Dermis microvascular lymphatic vessel endothelial cell (primary cell): ENCODE measurements around the gene FOSB. TPM values are rescaled to one million over a fixed set of nuclear protein-coding genes. Genes with fewer than 3 reads are reported as not detected.
A peak's percentile ranks its signal among the peaks of the same experiment; 100 is the strongest.

Experiments used
- DNase-seq, 2 donors: peaks; one replicate each; pipeline versions ENCODE4 v3.0.0 to v3.0.0-alpha.2; 2010; ENCODE audit warnings: low read depth in 2 of 2
- total RNA-seq: library from RNA; depleted of rRNA; stranded (reverse); fragments of >200 nt; gene quantifications from 2 replicates; pipeline ENCODE4 v1.2.1, GENCODE V29; 2014

FOSB gene
- total RNA-seq, 1 donor from 2014 or later = 1.3 TPM

- DNase-seq = peak in 1 of 2 donors; percentile 39
Observed at GRCh38 chr19:45468159-45468651, 409 bp downstream of the FOSB start.

- DNase-seq = peak in 1 of 2 donors; percentile 34
Observed at GRCh38 chr19:45468803-45469131, 971 bp downstream of the FOSB start.

GRCh38 chr19:45469132-45469944, 1.5 kb downstream of the FOSB start:
- peak; percentile 66 to 94 for DNase-seq

- DNase-seq = no peak
Observed at GRCh38 chr19:45469945-45470761, 2.4 kb downstream of the FOSB start.

GRCh38 chr19:45470762-45471081, 2.9 kb downstream of the FOSB start:
- no peak for DNase-seq

- DNase-seq = no peak
Observed at GRCh38 chr19:45471111-45471930, 3.5 kb downstream of the FOSB start.

- no peak for DNase-seq
Observed at GRCh38 chr19:45471931-45472562, 4.3 kb downstream of the FOSB start.

- DNase-seq = no peak
Observed at GRCh38 chr19:45472563-45473366, 5.0 kb downstream of the FOSB start.

GRCh38 chr19:45473367-45473681, 5.5 kb downstream of the FOSB start:
- no peak for DNase-seq

GRCh38 chr19:45473682-45474605, 6.1 kb downstream of the FOSB start:
- no peak for DNase-seq

GRCh38 chr19:45474606-45475521, 7.1 kb downstream of the FOSB start:
- DNase-seq = peak in 1 of 2 donors; percentile 70

- DNase-seq = peak in 1 of 2 donors; percentile 84
Observed at GRCh38 chr19:45475537-45476291, 7.9 kb downstream of the FOSB start.

- no peak for DNase-seq
Observed at GRCh38 chr19:45476304-45476703, 8.5 kb downstream of the FOSB start.

- no peak for DNase-seq
Observed at GRCh38 chr19:45477186-45477585, 9.4 kb downstream of the FOSB start.

- no peak for DNase-seq
Observed at GRCh38 chr19:45477713-45478453, 10.1 kb downstream of the FOSB start.

- peak; percentile 78 to 92 for DNase-seq
Observed at GRCh38 chr19:45478454-45479238, 10.8 kb downstream of the FOSB start.
